HCT116 (cell line): ENCODE results near the gene TRIM24. TPM values are rescaled to one million over a fixed set of nuclear protein-coding genes. Genes with fewer than 3 reads are reported as not detected.
"Not testable (repeated sequence)": the region's sequence is repeated elsewhere in the genome, so short reads cannot be mapped to it uniquely, and the experiment has no call there.

Experiments
- ATAC-seq: fragments of 200-7000 bp; cut with Tn5 transposase; 2 replicates; pipeline ENCODE4 v1.9.1; 2020; ENCODE audit warnings: mild to moderate bottlenecking, moderate library complexity
- BruUV-seq: library from RNA; stranded (reverse); fragments of 400-500 nt; replicated peaks from 2 replicates; lab custom pipeline; 2021; lab: Mats Ljungman, UMichigan
- CTCF ChIA-PET: fragments of 300-600 bp; sonication (Branson Sonifier 250); formaldehyde crosslinking; loops from one replicate; lab custom pipeline; 2021; ENCODE audit warnings: antibody characterized with exemption; lab: Charles Lee
- POLR2A ChIA-PET: fragments of 300-600, 350-600 bp; sonication (Branson Sonifier 250); formaldehyde crosslinking; loops from one replicate; lab custom pipeline; 2021; ENCODE audit warnings: antibody characterized with exemption; lab: Charles Lee
- RAD21 ChIA-PET, 2 experiments: fragments of 300-600 bp; sonication (Branson Sonifier 250); formaldehyde crosslinking; loops; one replicate each; lab custom pipeline; 2023; ENCODE audit warnings: low total read pairs in 2 of 2; ENCODE audit not compliant: uncharacterized antibody in 2 of 2, unreplicated experiment in 2 of 2, low non-redundant PET in 1 of 2; lab: Charles Lee
- DNase-seq: peaks from one replicate; pipeline ENCODE4 v3.0.0-alpha.2; 2010; ENCODE audit warnings: low read depth, low spot score
- H2AFZ ChIP-seq: fragments of 200-600 bp; shearing (Covaris generic), sonication (generic); 2 replicates; pipeline ENCODE4 v1.6.1; 2017; ENCODE audit warnings: low read depth, mixed run types, mixed read lengths, antibody characterized with exemption, low read length; ENCODE audit not compliant: poor library complexity, severe bottlenecking
- H3K27ac ChIP-seq: 2 replicates; pipeline ENCODE4 v1.5.1; 2012; ENCODE audit warnings: low read depth, low read length
- H3K27me3 ChIP-seq: fragments of 200-600 bp; sonication (generic); 2 replicates; pipeline ENCODE4 v1.6.1; 2016; ENCODE audit warnings: mixed run types, low read length, mixed read lengths; ENCODE audit not compliant: insufficient read depth
- H3K36me3 ChIP-seq, 2 experiments: fragments of 200-500 bp in 1 of 2; fragments of 200-600 bp in 1 of 2; sonication (Bioruptor generic) in 1 of 2; sonication (generic) in 1 of 2; 2 replicates each; pipeline versions ENCODE4 v1.5.1 to v1.6.1; 2014 to 2016; ENCODE audit warnings: low read length in 2 of 2, inconsistent platforms in 1 of 2, mixed read lengths in 1 of 2, mixed run types in 1 of 2; ENCODE audit not compliant: insufficient read depth in 2 of 2, control insufficient read depth in 1 of 2
- H3K4me1 ChIP-seq, 2 experiments: fragments of 200-600 bp in 1 of 2; sonication (generic) in 1 of 2; 2 replicates each; pipeline versions ENCODE4 v1.5.1 to v1.6.1; 2012 to 2017; ENCODE audit warnings: low read length in 2 of 2, inconsistent platforms in 1 of 2, mild to moderate bottlenecking in 1 of 2, mixed read lengths in 1 of 2, mixed run types in 1 of 2, moderate library complexity in 1 of 2; ENCODE audit not compliant: insufficient read depth in 2 of 2, control insufficient read depth in 1 of 2
- H3K4me2 ChIP-seq: fragments of 200-600 bp; sonication (generic); 2 replicates; pipeline ENCODE4 v1.6.1; 2017; ENCODE audit warnings: mixed run types, low read length, mixed read lengths
- H3K4me3 ChIP-seq, 2 experiments: fragments of 200-600 bp in 1 of 2; sonication (generic) in 1 of 2; replicated peaks in 1 of 2; 2 replicates each; pipeline ENCODE4 v1.5.1; 2011 to 2016; ENCODE audit warnings: low read length in 2 of 2, control low read depth in 1 of 2, low read depth in 1 of 2, mild to moderate bottlenecking in 1 of 2, mixed read lengths in 1 of 2, mixed run types in 1 of 2
- H3K79me2 ChIP-seq: fragments of 200-600 bp; sonication (generic); 2 replicates; pipeline ENCODE4 v1.6.1; 2017; ENCODE audit warnings: mild to moderate bottlenecking, mixed run types, low read length, moderate library complexity, mixed read lengths; ENCODE audit not compliant: insufficient read depth
- H3K9ac ChIP-seq: fragments of 200-600 bp; sonication (generic); 2 replicates; pipeline ENCODE4 v1.6.1; 2016; ENCODE audit warnings: low read length, mixed read lengths
- H3K9me2 ChIP-seq: fragments of 200-600 bp; sonication (generic), shearing (Covaris generic); 2 replicates; pipeline ENCODE4 v1.6.1; 2017; ENCODE audit warnings: mixed run types, mild to moderate bottlenecking, moderate library complexity; ENCODE audit not compliant: insufficient read depth
- H3K9me3 ChIP-seq, 2 experiments: fragments of 200-500 bp in 1 of 2; fragments of 200-600 bp in 1 of 2; sonication (Bioruptor generic) in 1 of 2; sonication (generic) in 1 of 2; 2 replicates each; pipeline ENCODE4 v1.6.1; 2014 to 2017; ENCODE audit warnings: low read length in 2 of 2, mixed read lengths in 2 of 2, inconsistent platforms in 1 of 2, low read depth in 1 of 2, mild to moderate bottlenecking in 1 of 2, mixed run types in 1 of 2, moderate library complexity in 1 of 2; ENCODE audit not compliant: control insufficient read depth in 1 of 2, insufficient read depth in 1 of 2
- H4K20me1 ChIP-seq: fragments of 200-600 bp; sonication (generic), shearing (Covaris generic); 2 replicates; pipeline ENCODE4 v1.6.1; 2017; ENCODE audit warnings: mixed run types, mild to moderate bottlenecking, moderate library complexity; ENCODE audit not compliant: insufficient read depth
- CTCF ChIP-seq, 3 experiments: fragments of 200-600 bp in 1 of 3; sonication (generic) in 1 of 3; IDR thresholded peaks in 2 of 3; conservative IDR thresholded peaks in 1 of 3; 2 replicates each; pipeline ENCODE4 v1.5.1; 2012 to 2017; ENCODE audit warnings: low read depth in 2 of 3, low read length in 2 of 3, antibody characterized with exemption in 1 of 3, borderline replicate concordance in 1 of 3, control low read depth in 1 of 3, mild to moderate bottlenecking in 1 of 3, mixed read lengths in 1 of 3, mixed run types in 1 of 3, moderate library complexity in 1 of 3; ENCODE audit not compliant: insufficient read depth in 1 of 3
- POLR2A ChIP-seq: IDR thresholded peaks from 2 replicates; pipeline ENCODE4 v1.7.0; 2011; ENCODE audit warnings: borderline replicate concordance; ENCODE audit not compliant: insufficient read depth, insufficient read length; ENCODE audit errors: extremely low read depth
- POLR2AphosphoS5 ChIP-seq: IDR thresholded peaks from 2 replicates; pipeline ENCODE4 v1.6.1; 2011; ENCODE audit warnings: mild to moderate bottlenecking, low read depth, low read length, moderate library complexity
- SRF ChIP-seq: IDR thresholded peaks from 2 replicates; pipeline ENCODE4 v1.6.1; 2012; ENCODE audit warnings: low read depth
- YY1 ChIP-seq: IDR thresholded peaks from 2 replicates; pipeline ENCODE4 v1.6.1; 2011; ENCODE audit warnings: low read length, low read depth, moderate library complexity, mild to moderate bottlenecking; ENCODE audit not compliant: insufficient replicate concordance; ENCODE audit errors: extremely low read depth
- ZFX ChIP-seq: fragments of 450-650 bp; IDR thresholded peaks from 2 replicates; pipeline ENCODE4 v1.6.1; 2017
- intact Hi-C: fragments of 100-400 bp; cut with micrococcal nuclease; formaldehyde crosslinking; loops from 2 replicates; pipeline ENCODE4 v1.10.0; 2022
- total RNA-seq: library from RNA; stranded (reverse); gene quantifications from one replicate; pipeline ENCODE4 v1.2.1, GENCODE V29; 2021; ENCODE audit not compliant: unreplicated experiment

TRIM24 gene
- total RNA-seq, 1 experiment from 2014 or later: 12.8 TPM

DNA sequence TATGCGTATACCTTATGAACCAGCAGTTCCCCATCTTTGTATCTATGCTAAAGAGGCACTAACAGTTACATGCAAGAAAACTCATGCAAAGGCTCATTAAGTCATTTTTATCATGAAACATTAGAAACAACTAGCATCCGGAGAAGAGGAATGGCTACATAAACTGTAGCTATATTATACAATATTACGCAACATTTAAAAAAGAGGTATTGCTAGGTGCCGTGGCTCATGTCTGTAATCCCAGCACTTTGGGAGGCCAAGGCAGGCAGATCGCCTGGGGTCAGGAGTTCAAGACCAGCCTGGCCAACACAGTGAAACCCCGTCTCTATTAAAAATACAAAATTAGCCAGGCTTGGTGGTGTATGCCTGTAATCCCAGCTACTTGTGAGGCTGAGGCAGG lies 47.1 kb upstream of the TRIM24 start:
- CTCF ChIA-PET, intact Hi-C loops: not testable (repeated sequence)

GRCh38 chr7:138417078-138417700 lies 42.9 kb upstream of the TRIM24 start:
- no peaks in the 10 kb centered on the region for H3K4me1 ChIP-seq
- H3K27ac ChIP-seq: no peak overlapping the region
- no peak for ATAC-seq
- ChIA-PET POLR2A (interaction anchor here (0.8 kb wide), 1 partner anchor 43 kb away, joined by 3 read pairs; the partner anchor contains the start of gene TRIM24), CTCF (no interaction called here), RAD21 (interaction anchor here in 1 of 2 experiments (1.3 kb wide), 1 partner anchor 299 kb away, joined by 4 read pairs; no protein-coding TSS in a partner anchor)
- H3K4me3 ChIP-seq: no peak overlapping the region
- no peak overlapping the region for H3K9ac ChIP-seq
- H3K79me2 ChIP-seq: no peaks in the 10 kb centered on the region
- no peaks in the 10 kb centered on the region for H3K27me3 ChIP-seq
- H4K20me1 ChIP-seq: no peaks in the 10 kb centered on the region
- intact Hi-C loops: no loop called here
- H3K9me3 ChIP-seq: no peaks in the 10 kb centered on the region
- DNase-seq: no peak
- H3K4me2 ChIP-seq: no peak overlapping the region
- TF ChIP-seq YY1: no peak
- no peak for TF ChIP-seq POLR2AphosphoS5
- no peak for TF ChIP-seq CTCF (IDR thresholded peaks at IDR 0.05 in 2 of 3, conservative IDR thresholded peaks at IDR 0.05 in 1 of 3; ENCODE audit: borderline replicate concordance in 1 of 3, insufficient read depth in 1 of 3, low read depth in 2 of 3, low read length in 2 of 3)
- TF ChIP-seq POLR2A: no peak
- TF ChIP-seq SRF: no peak
- no peak for TF ChIP-seq ZFX
- H3K36me3 ChIP-seq: no peaks in the 10 kb centered on the region
- no TSS peak for BruUV-seq
- no peak overlapping the region for H2AFZ ChIP-seq
- H3K9me2 ChIP-seq: no peaks in the 10 kb centered on the region

More for the DNA sequence above, 47.1 kb upstream of the TRIM24 start:
- H2AFZ ChIP-seq, H3K27me3 ChIP-seq, H3K4me2 ChIP-seq, DNase-seq, H3K9me3 ChIP-seq, H3K9ac ChIP-seq, H3K36me3 ChIP-seq, RAD21 ChIA-PET, POLR2A ChIA-PET, H3K27ac ChIP-seq, H3K4me3 ChIP-seq, H3K9me2 ChIP-seq, ATAC-seq, H3K79me2 ChIP-seq, BruUV-seq, H4K20me1 ChIP-seq, H3K4me1 ChIP-seq: not testable (repeated sequence)
